ENCODE data around the gene RAPGEF4.

GRCh38 chr2:173008786-173009185 is 273.1 kb downstream of the RAPGEF4 start:
- TF ChIP-seq CTCF (IDR thresholded peaks at IDR 0.05) (no peak), EP300 (IDR thresholded peaks at IDR 0.05) (no peak)

Measured in esophagus muscularis mucosa (tissue), 3 donors.